Ureter (tissue), 1 donor: ENCODE measurements around the gene PLCD3. TPM values are rescaled to one million over a fixed set of nuclear protein-coding genes. Genes with fewer than 3 reads are reported as not detected.

Source experiments
- DNase-seq: peaks from one replicate; pipeline ENCODE4 v3.0.0-alpha.2; 2020; ENCODE audit warnings: low spot score
- total RNA-seq: library from RNA; stranded (reverse); gene quantifications from one replicate; pipeline ENCODE4 v1.2.4, GENCODE V29; 2023
- donor health status: DM: yes; HTN: yes; CAD: no.

PLCD3 gene
- total RNA-seq, 1 donor from 2014 or later, result 153 TPM

- DNase-seq, result no peak
These were observed 14.3 kb downstream of the PLCD3 start for GRCh38 chr17:45117848-45118646.

DNA sequence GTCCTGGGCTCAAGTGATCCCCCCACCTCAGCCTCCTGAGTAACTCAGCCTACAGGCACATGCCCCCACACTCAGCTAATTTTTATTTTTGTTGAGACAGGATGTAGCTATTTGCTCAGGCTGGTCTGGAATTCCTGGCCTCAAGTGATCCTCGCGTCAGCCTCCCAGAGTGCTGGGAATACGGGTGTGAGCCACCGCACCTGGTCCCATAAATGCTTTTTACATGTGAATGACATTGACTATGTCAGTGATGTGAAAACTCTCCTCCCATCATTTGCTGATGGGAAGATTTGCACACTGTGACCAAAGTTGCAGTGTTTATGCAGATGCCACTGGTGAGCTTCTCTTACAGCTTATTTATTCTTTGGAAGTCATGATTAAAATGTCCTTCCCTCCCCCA is 15.0 kb downstream of the PLCD3 start:
- no peak for DNase-seq

- no peak for DNase-seq
These were observed 15.8 kb downstream of the PLCD3 start for GRCh38 chr17:45116434-45117016.

GRCh38 chr17:45115871-45116270 is 16.4 kb downstream of the PLCD3 start:
- no peak for DNase-seq

DNA sequence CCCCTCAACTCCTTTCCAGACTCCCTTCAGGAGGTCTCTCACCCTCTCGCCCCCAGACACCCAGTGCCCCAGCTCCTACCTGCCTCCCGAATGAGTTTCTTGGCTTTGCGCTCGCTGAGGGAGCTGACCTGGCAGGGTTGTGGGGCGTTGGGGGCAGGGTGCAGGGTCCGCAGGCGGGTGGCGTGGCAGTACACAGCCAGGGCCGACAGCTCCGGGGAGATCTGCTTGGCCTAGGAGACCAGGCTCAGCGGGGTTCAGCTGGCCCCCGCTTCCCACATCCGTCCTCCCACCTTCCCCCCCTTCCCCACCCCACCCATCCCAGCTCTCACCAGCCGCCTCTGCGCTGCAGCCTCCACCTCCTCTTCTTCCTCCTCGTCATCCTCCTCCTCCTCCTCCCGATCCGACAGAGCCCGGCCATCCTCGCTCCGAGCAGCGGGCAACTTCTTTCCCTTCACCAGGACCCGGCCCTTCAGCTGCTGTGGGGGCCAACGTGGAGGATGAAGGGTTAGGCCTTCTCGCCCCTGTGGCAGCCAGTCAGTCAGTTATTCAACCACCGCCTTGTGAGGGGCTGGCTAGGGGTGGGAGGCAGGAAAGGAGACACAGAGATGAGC is 17.2 kb downstream of the PLCD3 start:
- no peak for DNase-seq

GRCh38 chr17:45114117-45114932 is 18.0 kb downstream of the PLCD3 start:
- no peak for DNase-seq

DNA sequence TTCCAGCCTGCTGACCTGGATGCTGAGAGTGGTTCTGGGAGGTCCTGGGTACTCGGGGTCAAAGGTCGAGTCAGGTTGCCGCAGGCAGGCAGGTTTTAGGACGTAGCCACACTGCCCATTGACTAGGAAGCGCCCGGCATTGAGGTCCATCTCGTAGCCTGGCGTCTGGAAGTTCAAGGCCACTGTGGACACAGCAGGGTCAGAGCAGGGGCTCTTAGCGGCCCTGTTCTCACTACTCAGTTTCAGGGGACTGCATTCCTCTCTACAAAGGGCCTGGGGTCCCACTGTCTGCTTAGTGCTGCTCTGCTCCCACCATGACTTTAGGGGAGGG is 18.9 kb downstream of the PLCD3 start:
- no peak for DNase-seq

GRCh38 chr17:45112559-45113423 is 19.5 kb downstream of the PLCD3 start:
- no peak for DNase-seq

GRCh38 chr17:45111850-45112249 is 20.5 kb downstream of the PLCD3 start:
- DNase-seq, result no peak

GRCh38 chr17:45110676-45111611 is 21.4 kb downstream of the PLCD3 start:
- no peak for DNase-seq

- DNase-seq, result no peak
These were observed 23.5 kb downstream of the PLCD3 start for GRCh38 chr17:45108595-45109521.

GRCh38 chr17:45108051-45108450 is 24.3 kb downstream of the PLCD3 start:
- DNase-seq, result no peak

- DNase-seq, result no peak
These were observed 24.9 kb downstream of the PLCD3 start for GRCh38 chr17:45107293-45108010.

GRCh38 chr17:45106582-45106981 is 25.7 kb downstream of the PLCD3 start:
- no peak for DNase-seq

DNA sequence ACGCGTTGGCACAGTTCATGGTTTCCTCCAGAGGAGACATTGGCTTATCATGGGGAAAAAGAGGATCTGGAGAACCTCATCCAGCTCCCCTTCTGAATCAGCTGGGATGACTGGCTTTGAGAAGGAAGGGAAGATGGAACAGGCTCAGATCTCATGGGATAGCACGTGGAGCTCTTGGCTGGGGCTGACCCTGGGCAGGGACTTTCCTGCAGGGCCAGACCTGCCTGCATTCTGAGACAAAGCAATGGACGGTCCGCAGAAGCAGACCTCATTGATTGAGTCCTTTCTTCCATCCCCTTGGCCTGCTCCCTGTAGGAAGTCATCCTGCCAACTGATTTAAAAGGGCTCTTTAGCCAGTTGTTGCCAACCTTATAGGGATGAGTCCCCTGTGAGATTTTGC is 26.2 kb downstream of the PLCD3 start:
- DNase-seq, result no peak

GRCh38 chr17:45104907-45105624 is 27.2 kb downstream of the PLCD3 start:
- no peak for DNase-seq

GRCh38 chr17:45104497-45104896 is 27.8 kb downstream of the PLCD3 start:
- DNase-seq, result no peak

GRCh38 chr17:45104029-45104428 is 28.3 kb downstream of the PLCD3 start:
- DNase-seq, result no peak
